Loucy (cell line): ENCODE results near the gene IFI30.
A peak's percentile ranks its signal among the peaks of the same experiment; 100 is the strongest.

ENCODE experiments used
- H2AFZ ChIP-seq: fragments of 200-600 bp; sonication (generic); 2 replicates; pipeline ENCODE4 v1.6.0; 2016; ENCODE audit warnings: antibody characterized with exemption, mild to moderate bottlenecking, low read length, moderate library complexity
- H3F3A ChIP-seq: fragments of 200-600 bp; 2 replicates; pipeline ENCODE4 v1.6.0; 2016; ENCODE audit warnings: antibody characterized with exemption, low read depth, mild to moderate bottlenecking
- H3K27me3 ChIP-seq: fragments of 200-600 bp; sonication (generic); 2 replicates; pipeline ENCODE4 v1.6.1; 2014; ENCODE audit warnings: low read length, mild to moderate bottlenecking; ENCODE audit not compliant: insufficient read depth, poor library complexity, severe bottlenecking
- H3K36me3 ChIP-seq: fragments of 200-600 bp; sonication (generic); 2 replicates; pipeline ENCODE4 v1.6.1; 2016; ENCODE audit warnings: low read length; ENCODE audit not compliant: insufficient read depth
- H3K4me1 ChIP-seq: fragments of 200-600 bp; sonication (generic); 2 replicates; pipeline ENCODE4 v1.5.1; 2014; ENCODE audit warnings: low read length, mild to moderate bottlenecking; ENCODE audit not compliant: insufficient read depth, poor library complexity, severe bottlenecking
- H3K4me2 ChIP-seq: fragments of 200-600 bp; sonication (generic); 2 replicates; pipeline ENCODE4 v1.6.0; 2014; ENCODE audit warnings: antibody characterized with exemption, low read length, low read depth, mild to moderate bottlenecking; ENCODE audit not compliant: poor library complexity, severe bottlenecking
- H3K4me3 ChIP-seq: fragments of 200-600 bp; sonication (generic); 2 replicates; pipeline ENCODE4 v1.5.1; 2014; ENCODE audit warnings: low read length, mild to moderate bottlenecking, mixed read lengths; ENCODE audit not compliant: poor library complexity, severe bottlenecking
- H3K79me2 ChIP-seq: fragments of 200-600 bp; sonication (generic); 2 replicates; pipeline ENCODE4 v1.6.1; 2014; ENCODE audit warnings: low read length; ENCODE audit not compliant: insufficient read depth
- H3K9ac ChIP-seq: fragments of 200-600 bp; sonication (generic); 2 replicates; pipeline ENCODE4 v1.6.0; 2014; ENCODE audit warnings: mild to moderate bottlenecking, low read depth, low read length, moderate library complexity; ENCODE audit not compliant: poor library complexity, severe bottlenecking
- H3K9me2 ChIP-seq: fragments of 200-600 bp; sonication (generic); replicated peaks from 2 replicates; pipeline ENCODE4 v1.6.1; 2016; ENCODE audit warnings: low read depth, low read length, mixed read lengths
- H3K9me3 ChIP-seq: fragments of 200-600 bp; sonication (generic); 2 replicates; pipeline ENCODE4 v1.6.1; 2014; ENCODE audit warnings: mild to moderate bottlenecking, antibody characterized with exemption, low read length, low read depth; ENCODE audit not compliant: insufficient read depth
- H4K20me1 ChIP-seq: fragments of 200-600 bp; sonication (generic); 2 replicates; pipeline ENCODE4 v1.6.0; 2014; ENCODE audit warnings: antibody characterized with exemption, low read length, mild to moderate bottlenecking; ENCODE audit not compliant: insufficient read depth, poor library complexity, severe bottlenecking
- CTCF ChIP-seq: fragments of 200-600 bp; sonication (generic); conservative IDR thresholded peaks from 2 replicates; pipeline ENCODE4 v1.5.1; 2014; ENCODE audit warnings: mild to moderate bottlenecking, antibody characterized with exemption, low read length
- EZH2phosphoT487 ChIP-seq: fragments of 200-600 bp; IDR thresholded peaks from 2 replicates; pipeline ENCODE4 v1.6.1; 2018; ENCODE audit warnings: antibody characterized with exemption, mild to moderate bottlenecking, moderate library complexity, borderline replicate concordance

The IFI30 gene

GRCh38 chr19:18173572-18174288, at the start of gene IFI30:
IFI30 (plus strand) TSS chr19:18173813; CDS start chr19:18173842, 29 bp downstream.
- no peaks in the 10 kb centered on the region for H4K20me1 ChIP-seq
- H3K79me2 ChIP-seq: no peaks in the 10 kb centered on the region
- no peaks in the 10 kb centered on the region for H3K9me3 ChIP-seq
- peak within 1 kb of the TSS; percentile 64 for H3K9ac ChIP-seq
- peak within 1 kb of the TSS; percentile 77 for H3K4me2 ChIP-seq
- H3K4me1 ChIP-seq: peaks cover 4% of the 10 kb centered on the region
- TF ChIP-seq EZH2phosphoT487: no peak
- TF ChIP-seq CTCF: no peak
- H3F3A ChIP-seq: no peaks in the 10 kb centered on the region
- peak within 1 kb of the TSS; percentile 74 for H3K4me3 ChIP-seq
- no peaks in the 10 kb centered on the region; the same call in 1 of the 2 replicates for H3K36me3 ChIP-seq
- H2AFZ ChIP-seq: peak within 1 kb of the TSS; percentile 88
- H3K27me3 ChIP-seq: no peaks in the 10 kb centered on the region
- H3K9me2 ChIP-seq: no peaks in the 10 kb centered on the region

- Histone ChIP-seq H3K9me2 (no peaks in the 10 kb centered on the region), H3K4me3 (no peak overlapping the region), H3K9ac (no peak overlapping the region), H3K9me3 (no peaks in the 10 kb centered on the region), H3K36me3 (peaks cover 6% of the 10 kb centered on the region; the same call in 1 of the 2 replicates), H4K20me1 (no peaks in the 10 kb centered on the region), H2AFZ (no peak overlapping the region), H3K79me2 (no peaks in the 10 kb centered on the region), H3F3A (no peaks in the 10 kb centered on the region), H3K4me2 (no peak overlapping the region), H3K4me1 (peaks cover 13% of the 10 kb centered on the region), H3K27me3 (no peaks in the 10 kb centered on the region)
- TF ChIP-seq EZH2phosphoT487 (no peak), CTCF (no peak)
These were observed 49.8 kb upstream of the IFI30 start for GRCh38 chr19:18123819-18124218.

- no peak overlapping the region for H3K4me2 ChIP-seq
- TF ChIP-seq CTCF: no peak
- TF ChIP-seq EZH2phosphoT487: no peak
- no peak overlapping the region for H2AFZ ChIP-seq
- no peak overlapping the region for H3K9ac ChIP-seq
- no peaks in the 10 kb centered on the region for H3F3A ChIP-seq
- H3K9me2 ChIP-seq: no peaks in the 10 kb centered on the region
- H3K4me1 ChIP-seq: peaks cover 3% of the 10 kb centered on the region
- H4K20me1 ChIP-seq: no peaks in the 10 kb centered on the region
- H3K79me2 ChIP-seq: no peaks in the 10 kb centered on the region
- no peak overlapping the region for H3K4me3 ChIP-seq
- H3K9me3 ChIP-seq: no peaks in the 10 kb centered on the region
- H3K27me3 ChIP-seq: no peaks in the 10 kb centered on the region
- peaks cover 6% of the 10 kb centered on the region; the same call in 1 of the 2 replicates for H3K36me3 ChIP-seq
These were observed 47.5 kb upstream of the IFI30 start for GRCh38 chr19:18126097-18126496.
